ENCODE results near the gene ATP9B.

ATP9B gene

DNA sequence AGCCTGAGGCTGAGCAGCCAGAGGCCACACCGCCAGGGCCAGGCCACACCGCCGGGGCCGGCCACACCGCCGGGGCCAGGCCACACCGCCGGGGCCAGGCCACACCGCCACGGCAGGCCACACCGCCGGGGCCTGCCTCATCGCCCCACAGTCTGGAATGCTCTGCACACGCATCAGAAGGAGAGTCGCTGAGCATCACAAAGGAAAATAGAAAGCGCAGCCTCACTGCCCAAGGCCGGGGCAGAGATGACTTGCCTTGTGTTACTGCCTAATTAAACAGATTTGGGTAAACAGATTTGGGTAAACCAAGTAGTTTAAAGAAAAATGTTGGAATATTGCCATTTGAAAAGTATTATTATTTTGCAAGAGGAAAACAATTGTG, 316.1 kb downstream of the ATP9B start:
- DNase-seq, result no peak

DNA sequence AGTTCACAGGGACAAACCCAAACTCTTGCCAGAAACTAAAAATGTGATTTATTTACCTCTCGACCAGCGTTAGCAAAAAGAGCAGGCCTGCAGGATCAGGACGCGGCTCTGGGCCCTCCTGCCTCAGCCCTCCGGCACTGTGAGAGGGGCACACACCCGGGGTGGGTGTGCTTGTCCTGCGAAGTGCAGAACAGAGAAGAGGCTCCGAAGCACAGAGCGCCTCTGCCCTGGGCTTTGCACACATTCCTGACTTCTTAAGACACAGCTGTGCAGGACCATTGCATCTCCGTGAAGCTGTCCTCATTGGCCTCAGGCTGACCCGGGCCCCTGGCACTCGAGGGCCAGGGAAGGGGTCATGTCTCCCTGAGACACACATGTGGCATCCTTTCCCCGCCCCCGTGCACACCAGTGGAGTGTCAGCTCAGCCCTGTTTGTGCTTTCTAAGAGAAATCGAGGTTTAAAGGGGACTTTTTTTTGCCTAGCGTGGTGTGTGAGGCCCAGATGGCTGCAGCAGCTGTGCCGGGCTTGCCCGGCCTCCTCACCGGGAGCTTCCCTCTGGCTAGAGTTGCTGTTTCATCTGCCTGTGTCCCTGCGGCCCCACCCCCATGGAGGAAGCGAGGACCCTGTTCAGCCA, 316.6 kb downstream of the ATP9B start:
- DNase-seq, result no peak

DNA sequence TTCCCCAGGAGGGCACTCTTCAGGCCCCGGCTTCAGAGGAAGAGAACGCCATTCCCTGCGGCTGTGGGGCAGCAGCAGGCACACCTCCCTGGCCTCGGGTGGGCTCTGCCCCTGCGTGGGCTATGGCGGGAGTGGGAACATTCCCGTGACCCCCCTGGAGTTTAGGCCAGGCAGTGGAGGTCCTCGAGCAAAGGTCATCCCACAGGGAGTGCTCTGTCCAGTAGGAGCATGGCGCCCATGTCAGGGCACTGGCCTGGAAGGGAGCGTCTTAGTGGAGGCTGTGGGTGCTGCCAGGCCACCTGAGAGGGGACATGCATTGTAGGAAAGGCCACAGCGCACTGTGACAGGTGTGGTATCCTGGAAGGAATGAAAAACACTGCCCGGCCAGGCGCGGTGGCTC, 317.4 kb downstream of the ATP9B start:
- DNase-seq, result no peak

GRCh38 chr18:79387214-79387613, 318.0 kb downstream of the ATP9B start:
- no peak for DNase-seq

DNA sequence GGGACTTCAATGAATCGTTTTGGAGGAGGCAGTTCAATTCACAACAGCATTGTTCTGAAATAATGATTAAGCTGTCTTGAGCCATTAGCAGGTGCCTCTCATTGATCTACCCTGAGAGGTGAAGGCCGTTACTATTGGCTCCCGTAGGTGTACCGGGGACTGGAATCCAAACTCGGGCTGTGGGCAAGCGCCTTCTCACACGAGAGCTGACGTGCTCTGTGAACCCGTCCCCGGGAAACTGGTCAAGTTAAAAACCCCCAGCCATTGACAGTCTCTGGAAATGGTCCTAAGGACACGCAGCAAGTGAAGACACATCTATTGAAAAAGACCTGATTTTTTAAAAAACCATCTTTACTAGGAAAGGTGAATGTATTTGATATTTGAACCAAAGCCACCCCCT, 318.4 kb downstream of the ATP9B start:
- no peak for DNase-seq

GRCh38 chr18:79388043-79388442, 318.8 kb downstream of the ATP9B start:
- no peak for DNase-seq

GRCh38 chr18:79389689-79390088, 320.5 kb downstream of the ATP9B start:
- no peak for DNase-seq

DNA sequence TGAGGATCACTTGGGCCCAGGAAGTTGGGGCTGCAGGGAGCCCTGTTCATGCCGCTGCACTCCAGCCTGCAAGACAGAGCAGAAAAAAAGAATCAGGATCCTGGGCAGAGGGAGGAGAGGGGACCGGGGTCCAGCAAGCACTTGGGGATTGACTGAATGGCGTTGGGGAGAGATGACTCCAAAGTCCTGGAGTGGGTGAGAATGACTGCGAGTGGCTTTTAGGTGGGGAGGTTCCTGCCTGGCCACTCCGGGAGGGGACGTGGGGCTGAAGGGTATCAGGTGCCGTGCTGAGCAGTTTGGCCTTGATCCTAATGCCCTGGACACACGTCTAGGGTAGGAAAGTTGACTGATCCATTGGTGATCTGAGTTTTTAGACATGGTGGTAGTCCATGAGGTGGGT, 323.0 kb downstream of the ATP9B start:
- no peak for DNase-seq

- no peak for DNase-seq
These were observed 324.0 kb downstream of the ATP9B start for GRCh38 chr18:79393181-79393634.

- DNase-seq, result peak; percentile 68
These were observed 324.7 kb downstream of the ATP9B start for GRCh38 chr18:79393635-79394533.

DNA sequence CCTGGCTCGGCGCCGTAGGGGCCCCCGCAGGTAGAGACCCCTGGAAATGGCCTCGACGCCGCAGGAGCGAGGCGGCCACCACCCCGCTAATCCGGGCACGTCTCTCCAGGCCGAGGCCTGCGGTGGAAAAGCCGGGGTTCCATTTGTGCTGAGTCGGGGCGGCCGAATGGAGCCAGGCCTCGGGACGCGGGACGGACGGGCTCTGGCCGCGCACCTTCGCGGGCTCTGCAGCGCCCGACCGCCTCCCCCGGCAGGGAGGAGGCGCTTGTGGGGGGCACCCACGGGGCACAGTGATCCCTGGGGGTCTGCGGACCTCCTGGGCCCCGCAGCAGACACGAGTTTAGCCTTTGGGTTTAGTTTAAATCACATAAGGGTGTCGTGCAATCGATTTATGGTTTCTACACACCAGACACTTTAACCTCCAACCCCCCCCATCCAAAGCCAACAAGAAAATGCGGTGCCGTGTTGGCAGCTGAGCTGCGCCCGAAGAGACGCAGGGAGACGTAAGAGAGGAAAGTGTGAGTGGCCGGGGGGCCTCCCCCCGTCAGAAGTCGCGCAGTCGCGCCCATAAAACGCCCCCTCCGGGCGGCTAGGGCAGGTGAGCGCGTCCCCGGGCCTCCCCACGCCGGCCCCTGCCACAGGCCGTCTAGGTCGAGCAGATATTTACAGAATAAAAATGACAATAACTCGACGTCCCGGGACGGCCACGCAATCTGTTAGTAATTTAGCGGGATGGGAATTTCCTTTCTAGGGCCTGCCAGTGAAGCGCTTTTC, 325.5 kb downstream of the ATP9B start:
- no peak for DNase-seq

- DNase-seq, result no peak
These were observed 326.1 kb downstream of the ATP9B start for GRCh38 chr18:79395308-79395640.

DNA sequence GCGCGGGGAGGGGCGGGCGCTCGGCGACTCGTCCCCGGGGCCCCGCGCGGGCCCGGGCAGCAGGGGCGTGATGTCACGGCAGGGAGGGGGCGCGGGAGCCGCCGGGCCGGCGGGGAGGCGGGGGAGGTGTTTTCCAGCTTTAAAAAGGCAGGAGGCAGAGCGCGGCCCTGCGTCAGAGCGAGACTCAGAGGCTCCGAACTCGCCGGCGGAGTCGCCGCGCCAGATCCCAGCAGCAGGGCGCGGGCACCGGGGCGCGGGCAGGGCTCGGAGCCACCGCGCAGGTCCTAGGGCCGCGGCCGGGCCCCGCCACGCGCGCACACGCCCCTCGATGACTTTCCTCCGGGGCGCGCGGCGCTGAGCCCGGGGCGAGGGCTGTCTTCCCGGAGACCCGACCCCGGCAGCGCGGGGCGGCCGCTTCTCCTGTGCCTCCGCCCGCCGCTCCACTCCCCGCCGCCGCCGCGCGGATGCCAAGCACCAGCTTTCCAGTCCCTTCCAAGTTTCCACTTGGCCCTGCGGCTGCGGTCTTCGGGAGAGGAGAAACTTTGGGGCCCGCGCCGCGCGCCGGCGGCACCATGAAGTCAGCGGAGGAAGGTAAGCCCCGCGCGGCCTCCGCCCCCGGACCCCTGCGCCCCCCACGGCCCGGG, 326.7 kb downstream of the ATP9B start, which contains the start of gene NFATC1:
Gene NFATC1 (plus strand): TSS at position 170 of the 644 bp plus-strand sequence. CDS start 295 bp downstream, at position 465.
- peak; percentile 86 for DNase-seq

DNA sequence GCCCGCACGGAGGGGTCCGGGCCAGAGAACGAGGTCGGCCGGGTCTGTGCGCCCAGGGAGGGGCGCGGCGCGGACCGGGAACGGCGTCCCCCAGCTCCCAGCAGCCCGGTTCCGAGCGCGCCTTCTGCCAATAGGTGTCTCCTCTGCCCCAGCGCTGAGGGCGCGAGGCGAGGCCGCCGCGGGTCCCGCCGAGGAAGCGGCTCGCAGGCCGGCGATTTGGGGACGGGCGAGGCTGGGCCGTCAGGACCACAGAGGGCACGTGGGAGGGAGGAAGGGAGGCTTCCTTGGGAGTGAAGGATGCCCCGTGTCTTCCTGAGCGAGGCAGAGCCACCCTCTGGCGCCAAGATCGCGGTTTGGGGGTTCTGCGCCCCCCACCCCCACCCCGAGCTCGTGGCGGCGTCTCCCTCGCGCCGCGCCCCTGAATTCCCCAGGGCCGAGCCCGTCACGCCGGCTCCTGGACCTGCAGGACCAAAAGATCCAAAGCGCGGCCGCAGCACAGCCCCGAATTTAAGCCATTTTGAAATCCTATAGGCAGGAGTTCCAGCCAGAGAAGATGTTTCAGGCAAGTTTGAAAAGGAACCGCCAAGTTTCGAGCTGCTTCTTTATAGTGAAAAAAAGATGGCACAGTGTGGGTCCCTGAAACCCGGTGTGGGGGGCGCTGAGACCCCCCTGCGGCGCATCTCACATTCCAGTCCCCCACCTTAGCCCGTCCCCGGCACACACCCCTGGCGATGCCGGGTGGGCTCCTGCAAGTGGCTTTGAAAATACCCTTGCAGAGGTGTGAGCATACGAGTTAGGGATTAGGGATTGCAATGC, 327.4 kb downstream of the ATP9B start:
- no peak for DNase-seq

GRCh38 chr18:79397247-79397829, 328.1 kb downstream of the ATP9B start:
- no peak for DNase-seq

- no peak for DNase-seq
These were observed 328.9 kb downstream of the ATP9B start for GRCh38 chr18:79397830-79398761.

DNA sequence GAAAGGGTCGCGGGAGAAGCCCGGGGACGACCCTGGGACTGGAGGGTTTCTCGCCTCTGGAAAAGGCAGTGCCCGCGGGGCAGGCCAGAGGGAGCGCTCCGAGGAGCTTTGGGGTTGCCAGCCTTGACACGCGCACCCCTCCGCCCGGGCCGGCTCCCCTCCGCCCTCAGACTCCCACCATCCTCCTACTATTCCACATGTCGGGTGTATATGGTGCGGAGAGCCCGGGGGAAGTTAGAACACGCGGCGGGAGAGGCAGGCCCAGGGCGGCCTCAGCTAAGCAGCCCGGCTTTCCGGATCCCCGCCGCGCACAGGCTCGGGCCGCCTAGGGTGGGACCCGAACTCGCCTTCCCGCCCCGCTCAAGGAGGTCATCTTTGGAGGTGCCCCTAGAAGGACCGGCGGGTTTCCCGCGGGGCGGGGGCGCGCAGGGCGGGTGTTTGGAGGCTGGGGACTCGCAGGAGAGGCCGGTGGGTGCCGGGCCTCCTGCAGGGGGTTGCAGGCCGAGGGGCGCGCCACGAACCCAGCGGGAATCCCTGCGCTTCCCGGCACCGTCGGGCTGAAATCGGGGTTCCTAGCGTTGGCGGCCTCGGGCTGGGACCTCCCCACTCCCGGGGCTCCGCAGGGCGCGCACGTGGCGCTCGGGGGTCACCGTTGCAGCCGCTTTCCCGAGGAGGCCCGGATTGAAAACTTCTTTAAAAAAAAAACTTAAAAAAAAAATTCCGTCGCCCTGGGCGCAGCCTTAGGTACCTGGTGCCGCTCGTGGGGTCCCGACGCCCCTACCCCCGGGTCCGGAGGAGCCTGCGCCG, 330.3 kb downstream of the ATP9B start:
- no peak for DNase-seq

DNA sequence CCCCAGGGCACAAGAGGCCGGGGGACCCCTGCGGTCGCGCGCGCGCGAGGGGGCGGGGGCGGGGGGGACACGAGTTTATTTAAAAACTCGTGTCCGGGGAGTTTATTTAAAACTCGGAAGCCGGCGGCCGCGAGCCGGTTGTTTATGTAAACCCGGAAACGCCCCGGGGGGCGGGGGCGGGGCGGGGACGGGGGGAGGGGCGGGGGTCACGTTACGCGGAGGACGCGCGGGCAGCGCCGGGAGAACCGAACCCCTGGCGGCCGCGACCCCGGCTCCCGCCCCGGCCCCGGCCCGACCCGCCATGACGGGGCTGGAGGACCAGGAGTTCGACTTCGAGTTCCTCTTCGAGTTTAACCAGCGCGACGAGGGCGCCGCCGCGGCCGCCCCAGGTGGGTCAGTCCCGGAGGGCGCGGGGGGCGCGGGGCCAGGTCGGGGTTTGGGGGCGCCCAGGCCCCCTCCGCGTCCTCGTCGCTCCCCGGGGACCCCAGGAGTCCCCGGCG, 330.9 kb downstream of the ATP9B start:
- DNase-seq, result peak; percentile 79

DNA sequence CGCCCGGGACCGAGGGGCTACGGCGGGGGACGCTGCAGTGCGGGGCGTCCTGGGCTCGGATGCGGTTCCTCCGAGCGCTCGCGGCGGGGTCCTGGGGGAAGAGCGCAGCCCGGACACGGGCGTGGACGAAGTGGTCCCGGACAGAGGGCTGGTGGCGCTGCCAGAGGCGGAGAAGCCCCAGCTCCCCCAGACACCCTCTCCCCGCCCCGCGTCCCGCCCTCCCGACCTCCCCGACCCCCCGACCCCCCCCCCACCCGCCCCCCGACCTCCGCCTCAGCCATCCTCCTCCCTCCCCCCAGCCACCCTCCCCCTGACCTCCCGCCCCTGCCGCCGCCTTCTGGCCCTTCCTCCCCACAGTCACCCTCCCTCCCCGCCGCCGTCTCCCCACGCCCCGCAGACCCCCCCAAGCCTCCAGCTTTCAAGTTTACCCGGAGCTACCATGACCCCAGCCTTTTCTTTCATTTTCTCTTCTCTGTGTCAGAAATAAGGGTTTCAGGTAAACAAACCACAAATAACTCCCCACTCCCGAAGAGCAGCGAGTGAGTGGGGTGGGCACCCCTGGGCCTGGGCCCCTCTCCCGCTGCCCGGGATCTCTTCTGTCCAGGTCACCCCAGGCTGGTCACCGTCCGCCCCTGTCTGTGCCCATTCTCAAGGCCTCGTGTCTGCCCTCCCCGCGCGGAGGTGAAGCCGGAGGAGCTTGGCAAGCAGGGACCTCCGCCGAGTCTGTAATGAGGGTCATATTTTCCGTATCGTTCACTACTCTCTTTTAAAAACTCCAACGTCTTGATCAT, 331.6 kb downstream of the ATP9B start:
- DNase-seq, result peak; percentile 79
